Stimulated activated CD4-positive, alpha-beta T cell treated with anti-CD3 and anti-CD28 coated beads, TNF-alpha, amount 100 ng/mL, for 1 hour (primary cell): ENCODE results near the gene WIF1.
A peak's percentile ranks its signal among the peaks of the same experiment; 100 is the strongest.

Source experiments
- DNase-seq, 3 donors: peaks; one replicate each; pipeline ENCODE4 v3.0.0-alpha.2; 2020; ENCODE audit warnings: low read depth in 3 of 3, low spot score in 1 of 3

WIF1 gene, protein sequence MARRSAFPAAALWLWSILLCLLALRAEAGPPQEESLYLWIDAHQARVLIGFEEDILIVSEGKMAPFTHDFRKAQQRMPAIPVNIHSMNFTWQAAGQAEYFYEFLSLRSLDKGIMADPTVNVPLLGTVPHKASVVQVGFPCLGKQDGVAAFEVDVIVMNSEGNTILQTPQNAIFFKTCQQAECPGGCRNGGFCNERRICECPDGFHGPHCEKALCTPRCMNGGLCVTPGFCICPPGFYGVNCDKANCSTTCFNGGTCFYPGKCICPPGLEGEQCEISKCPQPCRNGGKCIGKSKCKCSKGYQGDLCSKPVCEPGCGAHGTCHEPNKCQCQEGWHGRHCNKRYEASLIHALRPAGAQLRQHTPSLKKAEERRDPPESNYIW

GRCh38 chr12:65121049-65121955 lies at the start of gene WIF1:
TSS of gene WIF1 (minus strand) at chr12:65121305. CDS start at chr12:65121191, 114 bp downstream.
- peak in 1 of 3 donors; percentile 10 for DNase-seq

GRCh38 chr12:65170209-65170881 lies 49.2 kb upstream of the WIF1 start:
- DNase-seq, result peak in 2 of 3 donors; percentile 20 to 41

DNA sequence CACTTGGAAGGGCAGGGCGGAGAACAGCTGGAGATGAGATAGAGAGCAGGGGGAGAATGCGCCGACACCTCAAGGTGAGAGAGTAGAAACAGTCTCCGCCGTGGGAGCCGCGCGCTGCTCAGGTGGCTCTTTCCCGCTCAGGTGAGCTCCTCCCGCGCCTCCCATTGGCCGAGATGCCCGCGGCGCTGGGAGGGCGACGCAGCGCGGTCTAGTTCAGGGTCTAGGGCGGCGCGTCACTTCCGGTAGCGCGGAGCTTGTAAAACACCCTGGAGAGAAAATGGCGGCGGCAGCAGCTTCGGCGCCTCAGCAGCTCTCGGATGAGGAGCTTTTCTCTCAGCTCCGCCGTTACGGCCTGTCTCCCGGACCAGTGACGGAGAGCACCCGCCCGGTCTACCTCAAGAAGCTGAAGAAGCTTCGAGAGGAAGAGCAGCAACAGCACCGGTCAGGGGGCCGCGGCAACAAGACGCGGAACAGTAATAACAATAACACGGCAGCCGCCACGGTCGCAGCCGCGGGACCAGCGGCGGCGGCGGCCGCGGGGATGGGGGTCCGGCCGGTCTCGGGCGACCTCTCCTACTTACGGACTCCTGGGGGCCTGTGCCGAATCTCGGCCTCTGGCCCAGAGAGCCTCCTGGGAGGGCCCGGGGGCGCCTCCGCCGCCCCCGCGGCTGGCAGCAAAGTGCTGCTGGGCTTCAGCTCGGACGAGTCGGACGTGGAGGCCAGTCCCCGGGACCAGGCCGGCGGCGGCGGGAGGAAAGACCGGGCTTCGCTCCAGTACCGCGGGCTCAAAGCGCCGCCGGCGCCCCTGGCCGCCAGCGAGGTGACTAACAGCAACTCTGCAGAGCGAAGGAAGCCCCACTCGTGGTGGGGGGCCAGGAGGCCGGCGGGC lies 48.5 kb upstream of the WIF1 start, which contains the start of gene LEMD3:
Gene LEMD3 (plus strand): TSS at position 264 of the 889 bp plus-strand sequence. CDS start 14 bp downstream, at position 278.
- peak; percentile 79 to 86 (median 79) for DNase-seq

DNA sequence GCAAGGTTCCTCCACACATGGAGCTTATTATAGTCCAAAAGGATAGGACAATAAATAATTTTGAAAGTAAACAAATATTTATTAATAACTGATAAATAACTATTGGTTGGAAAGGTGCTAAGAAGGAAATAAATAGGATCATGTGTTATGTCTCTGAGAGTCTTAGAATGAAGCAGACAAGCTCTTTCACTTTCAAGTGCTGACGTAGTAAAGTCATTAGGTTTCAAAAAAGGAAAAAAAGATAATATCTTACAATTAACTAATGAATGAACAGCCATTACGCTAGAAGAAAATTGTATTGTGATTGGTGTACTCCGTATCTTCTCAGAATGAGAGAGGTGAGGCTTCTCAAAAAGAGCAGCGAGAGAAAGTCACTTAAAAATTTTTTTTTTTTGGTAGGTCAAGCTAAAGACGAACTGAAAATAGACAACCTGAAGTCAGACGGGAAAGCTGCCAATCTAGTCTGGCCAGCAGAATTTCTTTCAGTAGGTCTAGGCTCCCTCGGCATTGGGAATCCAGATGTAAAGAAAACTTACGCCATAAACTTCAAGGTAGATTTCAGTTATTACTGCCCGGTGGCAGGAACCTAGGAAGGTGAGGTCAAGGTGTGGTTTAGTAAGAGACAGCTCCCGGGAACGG lies 47.7 kb upstream of the WIF1 start:
- DNase-seq, result no peak

DNA sequence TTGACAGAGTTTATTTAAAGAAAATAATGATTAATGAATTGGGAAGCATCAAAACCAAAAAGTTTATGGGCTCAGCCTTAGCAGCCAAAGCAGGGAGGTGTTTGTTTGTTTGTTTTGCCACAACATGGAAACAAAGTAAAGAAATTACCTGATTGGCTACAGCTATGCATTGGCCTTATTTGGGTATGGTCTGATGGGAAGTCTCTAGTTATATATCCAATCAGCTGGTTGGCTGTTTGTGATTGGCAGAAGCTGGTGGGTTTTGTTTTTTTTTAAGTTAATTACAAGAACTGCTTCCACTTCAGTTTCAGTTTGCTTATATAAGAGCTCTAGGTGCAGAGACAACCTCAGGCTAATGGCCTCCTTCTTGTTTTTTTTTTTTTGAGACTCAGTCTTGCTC lies 43.7 kb upstream of the WIF1 start:
- DNase-seq, result no peak

DNA sequence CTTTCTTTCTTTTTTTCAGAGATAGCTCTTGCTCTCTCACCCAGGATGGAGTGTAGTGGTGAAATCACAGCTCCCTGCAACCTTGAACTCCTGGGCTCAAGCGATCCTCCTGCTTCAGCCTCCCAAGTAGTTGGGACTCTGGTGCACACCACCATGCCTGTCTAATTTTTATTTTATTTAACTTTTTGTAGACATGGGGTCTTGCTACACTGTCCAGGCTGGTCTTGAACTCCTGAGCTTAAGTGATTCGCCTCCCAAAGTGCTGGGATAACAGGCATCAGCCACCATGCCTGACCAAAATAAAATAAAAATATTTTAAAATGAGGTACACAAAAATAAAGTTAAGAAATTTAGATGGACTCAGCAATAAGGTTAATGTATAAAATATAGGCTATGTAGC lies 43.1 kb upstream of the WIF1 start:
- no peak for DNase-seq

GRCh38 chr12:65162609-65163008 lies 41.5 kb upstream of the WIF1 start:
- DNase-seq, result no peak

DNA sequence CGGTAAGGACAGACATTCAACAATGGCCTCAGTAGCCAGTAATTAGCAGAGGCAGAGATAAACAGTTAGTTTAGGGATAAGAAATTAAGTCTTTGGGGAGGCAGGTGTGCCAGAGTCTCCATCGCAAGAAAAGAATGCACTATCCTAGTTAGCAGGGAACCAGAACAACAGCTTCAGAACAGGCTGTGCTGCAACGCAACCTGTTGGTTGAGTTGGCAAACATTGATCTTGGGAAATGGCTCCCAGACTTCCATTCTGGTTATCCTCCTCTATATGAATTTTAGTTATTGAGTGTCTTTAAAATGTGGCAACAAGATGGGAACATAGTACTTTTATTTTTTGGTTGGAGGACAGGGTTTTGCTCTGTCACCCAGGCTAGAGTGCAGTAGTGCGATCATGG lies 36.0 kb upstream of the WIF1 start:
- DNase-seq, result no peak

DNA sequence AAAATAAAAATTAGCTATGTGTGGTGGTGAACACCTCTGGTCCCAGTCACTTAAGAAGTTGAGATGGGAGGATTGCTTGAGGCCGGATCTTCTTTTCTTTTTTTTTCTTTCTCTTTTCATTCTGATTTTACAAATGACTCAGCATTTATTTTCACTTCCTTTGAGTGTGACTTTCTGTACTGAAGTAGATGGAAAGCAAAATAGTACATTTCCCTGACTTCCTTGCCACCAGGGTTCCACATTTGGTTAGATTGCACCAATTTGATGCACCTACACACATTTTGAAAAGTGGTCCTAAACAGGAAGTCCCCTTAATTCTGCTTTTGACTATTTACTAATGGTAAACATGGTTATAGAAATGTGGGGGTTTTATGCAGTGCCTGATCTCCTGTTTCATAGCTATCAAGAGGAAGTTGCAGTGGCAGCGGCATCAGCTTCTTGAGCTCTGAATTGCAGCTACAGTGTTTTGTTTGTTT lies 35.3 kb upstream of the WIF1 start:
- DNase-seq, result no peak

GRCh38 chr12:65155784-65156183 lies 34.7 kb upstream of the WIF1 start:
- DNase-seq, result no peak

DNA sequence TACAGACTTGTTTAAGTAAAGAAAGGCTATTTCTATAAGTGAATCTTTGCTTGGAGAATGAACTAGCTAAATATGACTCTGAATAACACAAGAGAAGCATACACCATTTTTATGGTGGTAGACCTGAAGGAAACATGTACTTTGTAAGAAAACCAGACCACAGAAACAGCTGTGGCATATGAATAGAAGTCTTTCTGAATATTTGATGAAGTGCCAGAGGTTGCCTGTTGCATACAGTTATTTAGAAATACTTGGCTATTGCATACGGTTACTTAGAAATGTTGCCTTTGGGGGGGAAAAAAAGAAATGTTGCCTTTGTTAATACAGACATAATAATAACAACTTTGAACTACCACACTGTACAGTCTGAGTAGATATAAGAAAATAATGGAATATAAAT lies 31.5 kb upstream of the WIF1 start:
- no peak for DNase-seq

- no peak for DNase-seq
Measured at GRCh38 chr12:65152012-65152411, 30.9 kb upstream of the WIF1 start.

GRCh38 chr12:65147312-65147905 lies 26.3 kb upstream of the WIF1 start:
- no peak for DNase-seq

DNA sequence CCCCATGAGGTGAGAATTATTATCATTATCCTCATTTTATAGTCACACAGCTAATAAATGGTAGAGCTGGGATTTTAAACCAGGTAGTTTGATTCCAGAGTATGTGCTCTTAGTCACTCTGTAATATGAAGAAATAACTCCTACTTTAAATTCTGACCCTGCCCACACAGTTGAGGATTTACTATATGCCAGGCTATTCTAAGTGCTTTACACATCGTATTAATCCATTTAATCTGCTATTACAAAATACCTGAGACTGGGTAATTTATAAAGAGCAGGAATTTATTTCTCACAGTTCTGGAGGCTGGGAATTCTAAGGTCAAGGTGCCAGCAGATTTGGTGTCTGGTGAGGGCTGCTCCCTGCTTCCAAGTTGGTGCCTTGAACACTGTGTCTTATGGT lies 19.6 kb upstream of the WIF1 start:
- DNase-seq, result no peak

- DNase-seq, result no peak
Measured at GRCh38 chr12:65139389-65139788, 18.3 kb upstream of the WIF1 start.

- DNase-seq, result no peak
Measured at GRCh38 chr12:65133879-65134278, 12.8 kb upstream of the WIF1 start.

GRCh38 chr12:65126482-65126881 lies 5.4 kb upstream of the WIF1 start:
- DNase-seq, result no peak

DNA sequence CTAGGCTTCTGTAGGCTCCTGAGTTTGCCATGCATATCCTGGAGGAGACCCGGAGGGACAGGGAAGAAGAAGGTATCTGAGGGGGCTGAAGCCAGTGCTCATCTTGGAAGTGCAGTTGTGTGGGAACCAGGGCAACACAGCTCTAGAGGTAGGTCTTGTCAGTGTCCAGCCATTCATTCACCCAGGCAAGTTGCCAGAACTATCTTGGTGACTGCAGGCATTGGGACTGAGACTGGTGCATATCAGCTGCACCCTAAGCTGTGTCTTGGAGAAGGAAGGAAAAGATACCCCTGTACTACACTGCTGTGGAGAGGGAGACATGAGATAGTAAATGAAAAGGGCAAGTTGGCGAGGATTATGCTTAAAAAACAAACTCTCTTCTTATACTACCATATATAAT lies 4.9 kb upstream of the WIF1 start:
- no peak for DNase-seq

DNA sequence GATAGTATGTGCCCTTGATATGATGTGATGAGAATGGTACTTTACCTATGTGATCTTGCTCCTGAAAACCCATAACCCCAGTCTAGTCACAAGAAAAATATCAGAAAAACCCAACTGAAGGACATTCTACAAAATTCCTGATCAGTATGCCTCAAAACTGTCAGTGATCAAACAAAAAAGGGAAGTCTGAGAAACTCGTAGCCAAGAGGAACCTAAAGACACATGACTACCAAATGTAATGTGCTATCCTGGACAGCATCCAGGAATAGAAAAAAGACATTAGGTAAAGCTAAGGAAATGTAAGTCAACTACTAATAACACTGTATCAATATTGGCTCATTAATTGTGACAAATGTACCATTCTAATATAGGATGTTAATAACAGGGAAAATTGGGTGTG lies 4.1 kb upstream of the WIF1 start:
- DNase-seq, result no peak
